Nephron (organoid): Measurements from ENCODE around the gene PLEKHA7.
A peak's percentile ranks its signal among the peaks of the same experiment; 100 is the strongest.

Experiments used
- H3K27ac Mint-ChIP-seq, 3 experiments: 2 replicates each; pipeline ENCODE4 v1.8.0; 2020; ENCODE audit warnings: mixed read lengths in 3 of 3, mild to moderate bottlenecking in 2 of 3, moderate library complexity in 1 of 3
- H3K27me3 Mint-ChIP-seq: 2 replicates; pipeline ENCODE4 v1.8.0; 2021; ENCODE audit warnings: low read depth, mild to moderate bottlenecking, moderate library complexity, mixed read lengths
- H3K36me3 Mint-ChIP-seq: 2 replicates; pipeline ENCODE4 v1.8.0; 2020; ENCODE audit warnings: low read depth, mixed read lengths
- H3K4me1 Mint-ChIP-seq: 2 replicates; pipeline ENCODE4 v1.8.0; 2020; ENCODE audit warnings: mixed read lengths
- H3K4me3 Mint-ChIP-seq, 3 experiments: 2 replicates each; pipeline ENCODE4 v1.8.0; 2020; ENCODE audit warnings: mild to moderate bottlenecking in 3 of 3, mixed read lengths in 3 of 3, moderate library complexity in 2 of 3
- H3K9me3 Mint-ChIP-seq: 2 replicates; pipeline ENCODE4 v1.8.0; 2020; ENCODE audit warnings: mixed read lengths
- CTCF ChIP-seq, 3 experiments: fragments of 200-600 bp; sonication (generic); IDR thresholded peaks; one replicate each; pipeline ENCODE4 v1.5.0; 2021; ENCODE audit warnings: antibody characterized with exemption in 3 of 3; ENCODE audit not compliant: unreplicated experiment in 3 of 3

The PLEKHA7 gene

GRCh38 chr11:16856022-16856471, 158.2 kb downstream of the PLEKHA7 start:
- Mint-ChIP-seq H3K27me3 (no peaks in the 10 kb centered on the region), H3K27ac (peak overlapping the region in 2 of 3 experiments; percentile 41 to 82), H3K4me1 (peaks cover 54% of the 10 kb centered on the region), H3K36me3 (no peaks in the 10 kb centered on the region), H3K4me3 (peak overlapping the region in 2 of 3 experiments; percentile 58 to 63), H3K9me3 (no peaks in the 10 kb centered on the region)
- no peak for TF ChIP-seq CTCF (IDR thresholded peaks at IDR 0.05; ENCODE audit: unreplicated experiment in 3 of 3)

DNA sequence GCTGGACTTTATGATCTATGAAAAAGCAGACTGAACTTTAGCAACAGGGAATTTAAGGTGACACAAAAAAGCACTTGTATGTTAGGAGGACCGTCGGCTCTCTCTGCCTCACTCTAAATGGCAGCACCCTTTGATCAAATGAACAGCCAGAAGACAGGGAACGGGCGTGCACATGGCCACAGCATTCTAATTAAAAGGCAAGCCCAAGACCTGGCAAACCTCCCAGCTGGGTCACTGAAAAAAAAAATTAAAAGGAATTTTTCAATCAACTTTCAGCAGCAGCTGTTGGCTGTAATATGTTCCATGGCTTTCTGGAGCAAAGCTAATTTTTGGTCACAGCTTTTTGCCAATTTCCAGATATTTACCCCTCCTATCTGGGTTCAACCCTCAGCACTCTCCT, 159.2 kb downstream of the PLEKHA7 start:
- no peak for TF ChIP-seq CTCF (IDR thresholded peaks at IDR 0.05; ENCODE audit: unreplicated experiment in 3 of 3)
- H3K27ac Mint-ChIP-seq = no peak overlapping the region
- no peaks in the 10 kb centered on the region for H3K27me3 Mint-ChIP-seq
- no peaks in the 10 kb centered on the region for H3K36me3 Mint-ChIP-seq
- H3K4me1 Mint-ChIP-seq = peaks cover 44% of the 10 kb centered on the region
- H3K9me3 Mint-ChIP-seq = no peaks in the 10 kb centered on the region
- H3K4me3 Mint-ChIP-seq = peak overlapping the region in 2 of 3 experiments; percentile 46 to 66

DNA sequence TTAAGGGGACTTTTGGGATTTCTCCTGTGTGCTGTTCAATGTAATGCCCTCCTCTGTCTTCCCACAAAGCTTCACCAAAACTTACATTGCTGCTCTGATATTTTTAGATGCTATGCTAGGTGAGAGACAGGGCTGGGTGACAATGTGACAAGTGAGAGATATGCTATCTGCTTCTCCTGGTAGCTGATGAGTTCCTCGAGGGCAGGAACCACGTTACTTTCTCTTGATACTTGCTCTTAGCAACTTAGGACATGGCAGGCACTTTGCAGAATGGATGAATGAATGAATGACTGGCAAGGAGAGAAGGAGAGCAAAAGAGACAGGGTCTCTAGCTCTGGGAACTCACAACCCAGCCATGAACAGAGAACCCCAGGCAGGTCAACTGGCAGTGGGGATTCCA, 160.4 kb downstream of the PLEKHA7 start:
- no peaks in the 10 kb centered on the region for H3K27me3 Mint-ChIP-seq
- TF ChIP-seq CTCF (IDR thresholded peaks at IDR 0.05; ENCODE audit: unreplicated experiment in 3 of 3) = no peak
- H3K4me3 Mint-ChIP-seq = peak overlapping the region in 2 of 3 experiments; percentile 13 to 60
- peaks cover 39% of the 10 kb centered on the region for H3K4me1 Mint-ChIP-seq
- no peaks in the 10 kb centered on the region for H3K9me3 Mint-ChIP-seq
- H3K36me3 Mint-ChIP-seq = no peaks in the 10 kb centered on the region
- no peak overlapping the region for H3K27ac Mint-ChIP-seq

GRCh38 chr11:16853266-16853665, 160.9 kb downstream of the PLEKHA7 start:
- Mint-ChIP-seq H3K27ac (no peak overlapping the region), H3K4me3 (peak overlapping the region in 2 of 3 experiments; percentile 5 to 6), H3K36me3 (no peaks in the 10 kb centered on the region), H3K9me3 (no peaks in the 10 kb centered on the region), H3K27me3 (no peaks in the 10 kb centered on the region), H3K4me1 (peaks cover 36% of the 10 kb centered on the region)
- no peak for TF ChIP-seq CTCF (IDR thresholded peaks at IDR 0.05; ENCODE audit: unreplicated experiment in 3 of 3)

DNA sequence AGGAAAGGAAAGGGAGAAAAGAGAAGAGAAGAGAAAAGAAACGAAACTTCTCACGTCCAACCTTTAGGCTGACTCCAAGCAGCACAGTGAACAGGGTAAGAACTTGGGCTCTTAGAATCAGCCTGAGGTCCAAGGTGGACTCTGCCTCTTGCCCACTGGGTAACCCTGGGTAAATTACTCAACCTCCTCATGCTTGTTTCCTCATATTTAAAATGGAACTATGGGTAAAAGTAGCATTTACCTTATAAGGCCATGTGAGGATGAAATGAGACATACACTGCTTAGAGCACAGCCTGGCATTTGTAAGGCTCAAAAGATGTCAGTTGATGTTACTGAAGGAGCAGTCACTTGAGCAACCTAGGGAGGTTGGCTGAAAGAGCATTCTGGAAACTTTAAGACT, 167.9 kb downstream of the PLEKHA7 start:
- Mint-ChIP-seq H3K9me3 (no peaks in the 10 kb centered on the region), H3K4me3 (no peak overlapping the region), H3K27ac (no peak overlapping the region), H3K4me1 (peaks cover 15% of the 10 kb centered on the region), H3K36me3 (peaks cover 22% of the 10 kb centered on the region), H3K27me3 (peaks cover 3% of the 10 kb centered on the region)
- no peak for TF ChIP-seq CTCF (IDR thresholded peaks at IDR 0.05; ENCODE audit: unreplicated experiment in 3 of 3)

- Mint-ChIP-seq H3K4me1 (peaks cover 15% of the 10 kb centered on the region), H3K27ac (no peak overlapping the region), H3K27me3 (peaks cover 3% of the 10 kb centered on the region), H3K4me3 (no peak overlapping the region), H3K36me3 (peaks cover 34% of the 10 kb centered on the region), H3K9me3 (no peaks in the 10 kb centered on the region)
- TF ChIP-seq CTCF (IDR thresholded peaks at IDR 0.05; ENCODE audit: unreplicated experiment in 3 of 3) = no peak
Observed at GRCh38 chr11:16844268-16844771, 169.9 kb downstream of the PLEKHA7 start.
